Measurements from ENCODE around the gene TCL1B. TPM values are rescaled to one million over a fixed set of nuclear protein-coding genes. Genes with fewer than 3 reads are reported as not detected.
"Not testable (repeated sequence)": the region's sequence is repeated elsewhere in the genome, so short reads cannot be mapped to it uniquely, and the experiment has no call there.

The TCL1B gene
- total RNA-seq, 2 donors from 2014 or later: not detected

DNA sequence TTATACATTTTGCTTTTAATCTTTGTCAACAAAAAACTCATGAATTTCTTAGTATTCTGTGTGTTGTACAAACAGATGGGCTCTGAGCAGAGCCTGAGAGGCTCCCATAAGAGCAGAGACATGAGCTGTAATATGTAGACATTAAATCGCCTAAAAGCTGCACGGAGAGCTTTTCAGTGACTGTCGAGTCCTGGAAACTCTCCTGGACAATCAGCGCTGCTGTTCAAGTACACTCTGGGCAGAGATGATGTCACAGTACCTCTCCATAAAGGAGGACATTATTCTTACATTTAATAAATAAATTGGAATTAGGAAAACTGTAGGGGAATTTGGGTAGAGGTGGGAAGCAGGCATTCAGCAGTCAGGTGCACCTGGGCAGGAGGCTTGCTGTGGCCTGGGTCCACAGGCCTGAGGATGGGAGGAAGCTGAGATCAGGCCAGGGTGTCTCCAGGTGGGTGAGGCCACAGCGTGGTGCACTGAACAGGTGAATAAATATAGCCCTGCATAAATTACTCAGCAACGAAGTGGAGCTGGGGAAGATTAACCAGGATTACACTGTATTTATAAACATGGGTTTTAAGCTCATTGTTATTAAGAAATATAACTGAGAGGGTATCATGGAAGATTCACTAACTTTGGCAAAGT lies 41.0 kb downstream of the TCL1B start:
- Histone ChIP-seq H3K27ac (no peak overlapping the region), H3K4me3 (no peak overlapping the region), H3K4me1 (no peaks in the 10 kb centered on the region), H3K9ac (ENCODE audit: low read depth in 2 of 2, low read length in 2 of 2) (no peak overlapping the region), H3K27me3 (no peaks in the 10 kb centered on the region), H3K36me3 (no peaks in the 10 kb centered on the region), H3K9me3 (no peaks in the 10 kb centered on the region)
- TF ChIP-seq CTCF (IDR thresholded peaks at IDR 0.05): no peak
- intact Hi-C loops (cut with DNase I): no loop called here
- no peak for DNase-seq

DNA sequence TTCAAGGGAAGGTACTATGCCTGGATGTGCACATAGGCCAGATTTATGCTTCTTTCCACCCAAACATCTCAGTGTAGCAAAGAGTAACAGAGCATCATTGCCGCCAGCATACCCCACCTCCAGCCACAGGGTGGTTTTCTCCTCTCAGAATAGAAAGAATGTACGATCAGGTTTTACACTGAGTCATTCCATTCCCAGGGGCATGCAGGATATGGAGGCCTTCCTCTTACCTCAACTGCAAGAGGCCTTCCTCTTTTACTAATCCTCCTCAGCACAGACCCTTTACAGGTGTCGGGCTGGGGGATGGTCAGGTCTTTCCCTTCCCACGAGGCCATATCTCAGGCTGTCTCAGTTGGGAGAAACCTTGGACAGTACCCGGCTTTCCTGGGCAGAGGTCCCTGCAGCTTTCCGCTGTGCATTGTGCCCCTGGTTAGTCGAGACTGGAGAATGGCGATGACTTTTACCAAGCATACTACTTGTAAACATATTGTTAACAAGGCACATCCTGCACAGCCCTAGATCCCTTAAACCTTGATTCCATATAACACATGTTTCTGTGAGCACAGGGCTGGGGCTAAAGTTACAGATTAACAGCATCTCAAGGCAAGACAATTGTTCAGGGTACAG lies 43.3 kb downstream of the TCL1B start:
- H3K4me1 ChIP-seq, H3K27me3 ChIP-seq: not testable (repeated sequence)

GRCh38 chr14:95730126-95730525 lies 43.9 kb downstream of the TCL1B start:
- no peak overlapping the region for H3K4me3 ChIP-seq
- no peak overlapping the region for H3K27ac ChIP-seq
- no peaks in the 10 kb centered on the region for H3K9me3 ChIP-seq
- no peak for TF ChIP-seq CTCF (IDR thresholded peaks at IDR 0.05)
- intact Hi-C loops (cut with DNase I): no loop called here
- no peak overlapping the region for H3K9ac ChIP-seq (ENCODE audit: low read depth in 2 of 2, low read length in 2 of 2)
- no peaks in the 10 kb centered on the region for H3K36me3 ChIP-seq
- DNase-seq: no peak
- H3K4me1 ChIP-seq: no peaks in the 10 kb centered on the region
- no peaks in the 10 kb centered on the region for H3K27me3 ChIP-seq

More for the DNA sequence above, 43.3 kb downstream of the TCL1B start:
- H3K27ac ChIP-seq; H3K4me3 ChIP-seq; intact Hi-C loops (cut with DNase I); DNase-seq; H3K9ac ChIP-seq (ENCODE audit: low read depth in 2 of 2, low read length in 2 of 2); H3K9me3 ChIP-seq; H3K36me3 ChIP-seq: not testable (repeated sequence)

GRCh38 chr14:95733212-95733611 lies 47.0 kb downstream of the TCL1B start:
- Histone ChIP-seq H3K27ac (no peak overlapping the region), H3K9me3 (no peaks in the 10 kb centered on the region), H3K27me3 (no peaks in the 10 kb centered on the region), H3K9ac (ENCODE audit: low read depth in 2 of 2, low read length in 2 of 2) (no peak overlapping the region), H3K36me3 (no peaks in the 10 kb centered on the region), H3K4me1 (no peaks in the 10 kb centered on the region), H3K4me3 (no peak overlapping the region)
- DNase-seq: no peak
- no peak for TF ChIP-seq CTCF (IDR thresholded peaks at IDR 0.05)
- intact Hi-C loops (cut with DNase I): no loop called here

DNA sequence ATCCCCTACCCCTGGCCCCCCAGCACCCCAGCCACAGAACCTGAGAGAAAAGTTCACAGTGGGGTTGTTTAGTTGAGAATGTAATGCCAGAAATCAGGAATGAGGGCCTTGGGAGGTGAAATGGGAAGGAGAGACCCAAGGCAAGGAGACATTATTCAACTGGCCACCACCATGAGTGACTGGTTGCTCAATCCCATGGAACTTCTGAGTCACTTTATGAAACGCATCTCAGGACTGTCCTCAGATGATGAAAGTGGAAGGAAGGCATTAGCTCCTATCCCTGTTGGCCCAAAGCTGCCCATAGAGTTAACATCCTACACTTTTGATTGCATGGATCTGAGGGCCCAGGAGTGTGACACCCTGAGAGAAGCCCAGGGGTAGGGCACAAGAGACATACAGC lies 53.1 kb downstream of the TCL1B start:
- Histone ChIP-seq H3K27ac (no peak overlapping the region), H3K4me1 (no peaks in the 10 kb centered on the region), H3K9ac (ENCODE audit: low read depth in 2 of 2, low read length in 2 of 2) (no peak overlapping the region), H3K36me3 (no peaks in the 10 kb centered on the region), H3K9me3 (no peaks in the 10 kb centered on the region), H3K4me3 (no peak overlapping the region), H3K27me3 (no peaks in the 10 kb centered on the region)
- intact Hi-C loops (cut with DNase I): no loop called here
- no peak for TF ChIP-seq CTCF (IDR thresholded peaks at IDR 0.05)
- DNase-seq: no peak

GRCh38 chr14:95741038-95741490 lies 54.8 kb downstream of the TCL1B start:
- DNase-seq: no peak
- no peaks in the 10 kb centered on the region for H3K36me3 ChIP-seq
- no peak overlapping the region for H3K27ac ChIP-seq
- no peak overlapping the region for H3K4me3 ChIP-seq
- no peaks in the 10 kb centered on the region for H3K27me3 ChIP-seq
- no peak for TF ChIP-seq CTCF (IDR thresholded peaks at IDR 0.05)
- no peaks in the 10 kb centered on the region for H3K4me1 ChIP-seq
- no peaks in the 10 kb centered on the region for H3K9me3 ChIP-seq
- H3K9ac ChIP-seq (ENCODE audit: low read depth in 2 of 2, low read length in 2 of 2): no peak overlapping the region
- intact Hi-C loops (cut with DNase I): no loop called here
